PFSK-1 (cell line): ENCODE measurements around the gene FBXO30.

Experiments
- FOXP2 ChIP-seq: optimal IDR thresholded peaks from 2 replicates; pipeline ENCODE3; 2011; ENCODE audit warnings: borderline replicate concordance, control low read depth, inconsistent platforms; ENCODE audit not compliant: insufficient read depth; ENCODE audit errors: extremely low read length, extremely low read depth
- POLR2AphosphoS5 ChIP-seq: IDR thresholded peaks from 2 replicates; pipeline ENCODE4 v1.6.1; 2012; ENCODE audit warnings: low read depth, mild to moderate bottlenecking, control low read depth, low read length, moderate library complexity
- REST ChIP-seq, 2 experiments: IDR thresholded peaks; 2 replicates each; pipeline versions ENCODE4 v1.6.1 to v1.8.0; 2011 to 2012; ENCODE audit warnings: low read depth in 2 of 2, low read length in 2 of 2, control low read depth in 1 of 2, inconsistent platforms in 1 of 2, mild to moderate bottlenecking in 1 of 2, moderate library complexity in 1 of 2; ENCODE audit not compliant: insufficient read depth in 1 of 2
- SIN3A ChIP-seq: IDR thresholded peaks from 2 replicates; pipeline ENCODE4 v1.6.1; 2012; ENCODE audit warnings: mild to moderate bottlenecking, low read length, moderate library complexity, borderline replicate concordance; ENCODE audit not compliant: insufficient read depth
- TAF1 ChIP-seq: IDR thresholded peaks from 2 replicates; pipeline ENCODE4 v1.6.1; 2012; ENCODE audit warnings: low read length, control low read depth, borderline replicate concordance; ENCODE audit not compliant: insufficient read depth

Gene FBXO30

GRCh38 chr6:145850671-145851070 lies 36.1 kb upstream of the FBXO30 start:
- TF ChIP-seq REST (IDR thresholded peaks at IDR 0.05; ENCODE audit: insufficient read depth in 1 of 2, low read depth in 2 of 2, low read length in 2 of 2) (no peak), POLR2AphosphoS5 (no peak), FOXP2 (no peak), TAF1 (no peak), SIN3A (no peak)

DNA sequence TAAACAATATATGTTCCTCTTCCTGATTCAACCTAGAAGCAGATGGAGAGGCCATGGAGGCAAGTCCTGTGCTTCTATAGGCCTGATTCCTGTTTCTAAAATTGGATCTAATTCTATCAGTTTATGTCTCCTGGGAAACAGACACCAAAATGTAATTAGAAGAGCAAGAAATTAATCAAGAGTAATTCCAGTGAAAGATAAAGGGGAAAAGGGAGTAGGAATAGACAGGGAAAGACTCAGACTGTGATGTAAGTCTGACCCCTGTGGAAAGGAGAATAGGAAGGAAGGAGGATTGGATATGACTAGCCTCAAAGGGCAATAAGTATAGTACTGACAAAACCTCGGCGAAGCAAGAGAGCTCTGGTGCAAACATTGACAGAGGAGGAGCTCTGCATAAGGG lies 33.9 kb upstream of the FBXO30 start:
- no peak for TF ChIP-seq REST (IDR thresholded peaks at IDR 0.05; ENCODE audit: insufficient read depth in 1 of 2, low read depth in 2 of 2, low read length in 2 of 2)
- TF ChIP-seq POLR2AphosphoS5 = no peak
- TF ChIP-seq FOXP2 = no peak
- no peak for TF ChIP-seq TAF1
- no peak for TF ChIP-seq SIN3A

DNA sequence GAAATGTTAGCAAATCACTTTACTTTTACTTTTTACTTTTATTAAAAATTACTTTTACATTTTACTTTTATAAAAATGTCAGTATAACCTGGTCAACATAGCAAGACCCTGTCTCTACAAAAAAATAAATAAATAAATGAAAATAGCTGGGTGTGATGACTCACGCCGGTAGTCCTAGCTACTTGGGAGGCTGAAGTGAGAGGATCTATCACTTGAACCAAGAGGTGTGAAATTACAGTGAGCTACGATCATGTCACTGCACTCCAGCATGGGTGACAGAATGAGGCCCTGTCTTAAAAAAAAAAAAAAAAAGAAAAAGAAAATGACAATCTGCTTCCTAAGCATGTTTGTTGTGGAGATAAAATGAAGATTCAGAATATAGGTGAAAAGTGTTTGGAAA lies 31.0 kb upstream of the FBXO30 start:
- TF ChIP-seq POLR2AphosphoS5 (no peak), FOXP2 (no peak), SIN3A (no peak)

- TF ChIP-seq POLR2AphosphoS5 = no peak
- no peak for TF ChIP-seq REST (IDR thresholded peaks at IDR 0.05; ENCODE audit: insufficient read depth in 1 of 2, low read depth in 2 of 2, low read length in 2 of 2)
- no peak for TF ChIP-seq SIN3A
- no peak for TF ChIP-seq FOXP2
- no peak for TF ChIP-seq TAF1
Observed at GRCh38 chr6:145844933-145845540, 30.4 kb upstream of the FBXO30 start.

DNA sequence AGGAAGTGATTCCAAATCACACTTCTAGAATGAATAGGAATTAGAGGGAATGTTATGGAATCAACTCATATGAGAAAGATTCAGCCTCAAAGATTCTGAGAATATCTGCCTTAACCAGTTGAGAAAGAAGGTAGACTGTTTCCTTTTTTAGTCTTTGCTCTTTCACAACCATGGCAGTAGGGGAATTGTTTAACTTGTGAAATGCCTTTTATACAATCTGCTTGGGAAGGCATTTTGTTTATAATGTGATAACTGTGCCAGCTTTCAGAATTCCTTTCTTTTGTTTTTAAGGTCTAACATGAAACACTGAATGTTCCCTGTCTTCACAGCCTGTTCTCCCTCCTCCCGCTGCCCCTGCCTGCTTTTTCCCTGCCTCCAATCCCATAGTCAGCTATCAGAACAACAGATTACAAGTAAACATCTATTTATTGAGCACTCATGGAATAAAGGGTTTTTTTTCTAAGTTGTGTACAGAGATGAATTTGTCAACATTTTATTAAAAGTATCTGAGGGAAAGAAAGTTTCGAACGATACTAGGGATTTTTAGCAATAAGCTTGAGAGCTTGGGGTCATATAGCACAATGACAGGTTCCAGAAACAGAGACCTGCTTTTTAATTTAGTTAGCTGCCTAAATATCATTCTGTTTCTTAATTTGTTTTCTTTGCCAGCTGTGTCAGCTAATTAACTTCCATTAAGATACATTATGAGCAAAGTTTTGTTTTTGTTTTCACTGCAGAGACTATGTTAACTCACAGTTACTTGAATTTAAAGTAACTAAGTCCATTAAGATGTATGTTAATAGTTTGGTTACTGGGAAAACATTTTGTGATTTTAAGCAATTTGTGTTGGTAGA lies 28.3 kb upstream of the FBXO30 start:
- no peak for TF ChIP-seq REST (IDR thresholded peaks at IDR 0.05; ENCODE audit: insufficient read depth in 1 of 2, low read depth in 2 of 2, low read length in 2 of 2)
- no peak for TF ChIP-seq SIN3A
